NCI-H2107 (cell line): ENCODE measurements around the gene TOX2.

Source experiments
- DNase-seq: peaks from one replicate; lab custom pipeline; 2025; lab: John Stamatoyannopoulos, UW

TOX2 gene

GRCh38 chr20:43959079-43959919 is 44.6 kb downstream of the TOX2 start:
- DNase-seq: no peak

- DNase-seq: no peak
These were observed 45.2 kb downstream of the TOX2 start for GRCh38 chr20:43959920-43960227.

GRCh38 chr20:43960231-43960630 is 45.6 kb downstream of the TOX2 start:
- no peak for DNase-seq

- no peak for DNase-seq
These were observed 46.5 kb downstream of the TOX2 start for GRCh38 chr20:43961116-43961515.

- no peak for DNase-seq
These were observed 47.2 kb downstream of the TOX2 start for GRCh38 chr20:43961541-43962471.

- DNase-seq: no peak
These were observed 47.9 kb downstream of the TOX2 start for GRCh38 chr20:43962530-43962929.

- no peak for DNase-seq
These were observed 48.6 kb downstream of the TOX2 start for GRCh38 chr20:43963233-43963632.

- DNase-seq: peak; percentile 34
These were observed 49.5 kb downstream of the TOX2 start for GRCh38 chr20:43963872-43964791.

GRCh38 chr20:43968341-43969000 is 53.8 kb downstream of the TOX2 start:
- DNase-seq: no peak

GRCh38 chr20:43969028-43969447 is 54.4 kb downstream of the TOX2 start:
- DNase-seq: no peak

GRCh38 chr20:43969501-43970182 is 55.0 kb downstream of the TOX2 start:
- DNase-seq: no peak

GRCh38 chr20:43971267-43971666 is 56.6 kb downstream of the TOX2 start:
- DNase-seq: no peak

- no peak for DNase-seq
These were observed 57.4 kb downstream of the TOX2 start for GRCh38 chr20:43972051-43972450.

- DNase-seq: no peak
These were observed 58.0 kb downstream of the TOX2 start for GRCh38 chr20:43972692-43973091.

GRCh38 chr20:43973231-43973630 is 58.6 kb downstream of the TOX2 start:
- DNase-seq: no peak

- no peak for DNase-seq
These were observed 59.2 kb downstream of the TOX2 start for GRCh38 chr20:43973671-43974450.

- no peak for DNase-seq
These were observed 60.0 kb downstream of the TOX2 start for GRCh38 chr20:43974695-43975094.

- DNase-seq: no peak
These were observed 60.6 kb downstream of the TOX2 start for GRCh38 chr20:43975096-43975768.

- DNase-seq: no peak
These were observed 61.9 kb downstream of the TOX2 start for GRCh38 chr20:43976547-43976946.
